Measurements from ENCODE around the gene JADE2. TPM values are rescaled to one million over a fixed set of nuclear protein-coding genes. Genes with fewer than 3 reads are reported as not detected.

JADE2 gene
- total RNA-seq, 2 donors from 2014 or later = 37.5 to 47.6 TPM

DNA sequence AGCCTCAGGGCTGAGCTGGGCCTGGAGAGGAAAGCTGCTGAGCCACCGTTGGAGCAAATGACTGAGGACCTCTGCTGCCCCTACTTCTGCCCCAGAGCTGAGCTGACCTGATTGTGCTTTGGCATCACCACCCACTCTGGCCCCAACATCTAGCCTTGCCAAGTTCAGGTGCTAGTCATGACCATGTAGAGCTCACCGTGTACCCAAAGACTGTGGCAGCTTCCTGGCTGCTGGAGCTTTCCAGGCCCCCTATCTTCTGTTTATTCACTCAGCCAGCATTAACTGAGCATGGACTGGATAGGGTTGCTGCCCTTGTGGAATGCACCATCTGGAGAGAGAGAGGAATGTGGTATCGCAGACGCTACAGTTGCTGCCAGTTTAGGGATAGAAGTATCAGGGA lies 49.1 kb downstream of the JADE2 start:
- Histone ChIP-seq H3K27ac (peak overlapping the region; percentile 68 to 76), H3K27me3 (no peaks in the 10 kb centered on the region), H3K4me1 (peaks cover 0 to 54% of the 10 kb centered on the region in 2 donors), H3K36me3 (peaks cover 72% of the 10 kb centered on the region), H3K9me3 (no peaks in the 10 kb centered on the region), H3K4me3 (no peak overlapping the region)
- DNase-seq (ENCODE audit: low spot score) = no peak
- TF ChIP-seq, protein P1, sequence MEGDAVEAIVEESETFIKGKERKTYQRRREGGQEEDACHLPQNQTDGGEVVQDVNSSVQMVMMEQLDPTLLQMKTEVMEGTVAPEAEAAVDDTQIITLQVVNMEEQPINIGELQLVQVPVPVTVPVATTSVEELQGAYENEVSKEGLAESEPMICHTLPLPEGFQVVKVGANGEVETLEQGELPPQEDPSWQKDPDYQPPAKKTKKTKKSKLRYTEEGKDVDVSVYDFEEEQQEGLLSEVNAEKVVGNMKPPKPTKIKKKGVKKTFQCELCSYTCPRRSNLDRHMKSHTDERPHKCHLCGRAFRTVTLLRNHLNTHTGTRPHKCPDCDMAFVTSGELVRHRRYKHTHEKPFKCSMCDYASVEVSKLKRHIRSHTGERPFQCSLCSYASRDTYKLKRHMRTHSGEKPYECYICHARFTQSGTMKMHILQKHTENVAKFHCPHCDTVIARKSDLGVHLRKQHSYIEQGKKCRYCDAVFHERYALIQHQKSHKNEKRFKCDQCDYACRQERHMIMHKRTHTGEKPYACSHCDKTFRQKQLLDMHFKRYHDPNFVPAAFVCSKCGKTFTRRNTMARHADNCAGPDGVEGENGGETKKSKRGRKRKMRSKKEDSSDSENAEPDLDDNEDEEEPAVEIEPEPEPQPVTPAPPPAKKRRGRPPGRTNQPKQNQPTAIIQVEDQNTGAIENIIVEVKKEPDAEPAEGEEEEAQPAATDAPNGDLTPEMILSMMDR (IDR thresholded peaks at IDR 0.05) = no peak

DNA sequence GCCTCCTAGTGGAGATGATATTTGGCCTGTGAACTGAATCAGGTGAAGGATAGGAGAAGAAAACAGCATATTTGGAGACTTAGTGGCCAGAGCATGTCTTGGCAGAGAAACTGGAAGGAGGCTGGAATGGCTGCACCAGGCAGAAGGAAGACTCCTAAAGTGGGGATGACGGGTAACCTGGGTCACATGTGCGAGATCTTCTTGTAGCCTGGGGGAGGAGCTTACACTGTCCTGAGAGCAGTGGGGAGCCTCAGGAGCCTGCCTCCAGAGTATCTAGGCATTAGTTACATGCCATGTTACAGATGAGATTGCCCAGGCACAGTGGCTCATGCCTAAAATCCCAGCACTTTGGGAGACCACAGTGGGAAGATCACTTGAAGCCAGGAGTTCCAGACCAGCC lies 49.8 kb downstream of the JADE2 start:
- TF ChIP-seq, protein P1 (IDR thresholded peaks at IDR 0.05) = no peak
- peaks cover 0 to 46% of the 10 kb centered on the region in 2 donors for H3K4me1 ChIP-seq
- no peaks in the 10 kb centered on the region for H3K9me3 ChIP-seq
- H3K27me3 ChIP-seq = no peaks in the 10 kb centered on the region
- H3K4me3 ChIP-seq = no peak overlapping the region
- peaks cover 78% of the 10 kb centered on the region for H3K36me3 ChIP-seq
- no peak for DNase-seq (ENCODE audit: low spot score)
- H3K27ac ChIP-seq = peak overlapping the region; percentile 68 to 76

DNA sequence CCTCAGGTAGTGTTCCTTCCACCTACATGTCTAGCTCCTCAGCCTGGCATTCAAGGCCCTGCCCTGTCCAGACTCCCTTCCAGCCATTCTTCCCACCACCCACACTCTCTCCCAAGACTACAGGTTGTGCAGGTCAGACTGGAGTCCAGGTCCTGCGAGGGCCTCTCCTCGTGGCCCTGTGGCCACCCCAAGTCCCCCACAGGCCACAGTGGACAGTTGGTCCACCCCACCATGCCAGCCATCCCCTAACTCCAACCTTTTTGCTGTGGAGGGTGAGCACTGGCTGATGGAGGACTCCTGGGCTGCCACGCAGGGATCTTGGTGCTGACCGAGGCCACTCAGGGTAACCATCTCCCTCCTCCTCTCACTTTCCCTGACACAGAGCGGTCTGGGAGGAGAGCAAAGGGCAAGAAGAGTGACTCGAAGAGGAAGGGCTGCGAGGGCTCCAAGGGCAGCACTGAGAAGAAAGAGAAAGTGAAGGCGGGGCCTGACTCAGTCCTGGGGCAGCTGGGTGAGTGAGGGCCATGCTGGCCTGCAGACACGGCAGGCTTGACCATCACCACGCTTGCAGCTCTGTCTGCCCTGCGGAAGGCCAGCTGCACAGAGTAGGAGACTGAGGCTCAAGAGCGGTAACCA lies 51.0 kb downstream of the JADE2 start:
- Histone ChIP-seq H3K4me1 (peaks cover 0 to 41% of the 10 kb centered on the region in 2 donors), H3K36me3 (peaks cover 78% of the 10 kb centered on the region), H3K27ac (peak overlapping the region in 1 of 2 donors; percentile 76), H3K9me3 (no peaks in the 10 kb centered on the region), H3K4me3 (no peak overlapping the region), H3K27me3 (no peaks in the 10 kb centered on the region)
- TF ChIP-seq, protein P1 (IDR thresholded peaks at IDR 0.05) = no peak
- DNase-seq (ENCODE audit: low spot score) = no peak

DNA sequence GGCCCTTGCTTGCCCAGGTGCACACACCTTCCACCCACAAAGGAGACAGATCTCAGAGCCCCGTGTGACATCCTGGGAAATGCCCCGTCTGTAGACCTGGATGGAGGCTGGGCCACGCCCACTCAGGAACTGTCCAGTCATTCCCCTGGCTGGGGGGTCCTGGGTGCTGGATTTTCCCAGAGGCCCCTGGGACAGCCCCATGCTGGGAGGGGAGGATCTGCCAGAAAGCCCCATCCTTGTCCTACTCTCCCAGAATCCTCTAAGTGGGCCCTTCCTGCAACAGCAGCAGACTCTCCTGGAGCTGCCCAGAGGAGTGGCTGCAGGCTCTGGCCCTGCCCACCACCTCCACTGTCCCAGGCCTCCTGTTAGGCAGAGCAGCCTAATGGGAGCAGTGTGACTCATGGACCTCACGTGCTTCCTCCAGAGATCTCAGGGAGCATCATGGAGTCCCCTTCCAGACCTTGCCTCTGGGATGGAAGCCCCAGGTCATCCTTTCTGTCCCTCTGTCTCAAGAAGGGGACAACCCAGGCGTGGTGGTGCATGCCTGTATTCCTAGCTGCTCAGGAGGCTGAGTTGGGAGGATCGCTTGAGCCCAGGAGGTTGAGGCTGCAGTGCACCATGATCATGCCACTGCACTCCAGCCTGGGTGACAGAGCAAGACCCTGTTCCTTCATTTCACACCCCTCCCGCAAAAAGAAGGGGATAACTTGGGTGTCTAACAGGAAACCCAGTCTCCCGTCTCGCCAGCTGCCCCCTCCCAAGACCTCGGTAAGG lies 51.7 kb downstream of the JADE2 start:
- H3K27me3 ChIP-seq = no peaks in the 10 kb centered on the region
- TF ChIP-seq, protein P1 (IDR thresholded peaks at IDR 0.05) = no peak
- H3K27ac ChIP-seq = peak overlapping the region; percentile 29 to 76
- DNase-seq (ENCODE audit: low spot score) = no peak
- H3K36me3 ChIP-seq = peaks cover 71% of the 10 kb centered on the region
- H3K4me3 ChIP-seq = no peak overlapping the region
- peaks cover 0 to 45% of the 10 kb centered on the region in 2 donors for H3K4me1 ChIP-seq
- H3K9me3 ChIP-seq = no peaks in the 10 kb centered on the region

DNA sequence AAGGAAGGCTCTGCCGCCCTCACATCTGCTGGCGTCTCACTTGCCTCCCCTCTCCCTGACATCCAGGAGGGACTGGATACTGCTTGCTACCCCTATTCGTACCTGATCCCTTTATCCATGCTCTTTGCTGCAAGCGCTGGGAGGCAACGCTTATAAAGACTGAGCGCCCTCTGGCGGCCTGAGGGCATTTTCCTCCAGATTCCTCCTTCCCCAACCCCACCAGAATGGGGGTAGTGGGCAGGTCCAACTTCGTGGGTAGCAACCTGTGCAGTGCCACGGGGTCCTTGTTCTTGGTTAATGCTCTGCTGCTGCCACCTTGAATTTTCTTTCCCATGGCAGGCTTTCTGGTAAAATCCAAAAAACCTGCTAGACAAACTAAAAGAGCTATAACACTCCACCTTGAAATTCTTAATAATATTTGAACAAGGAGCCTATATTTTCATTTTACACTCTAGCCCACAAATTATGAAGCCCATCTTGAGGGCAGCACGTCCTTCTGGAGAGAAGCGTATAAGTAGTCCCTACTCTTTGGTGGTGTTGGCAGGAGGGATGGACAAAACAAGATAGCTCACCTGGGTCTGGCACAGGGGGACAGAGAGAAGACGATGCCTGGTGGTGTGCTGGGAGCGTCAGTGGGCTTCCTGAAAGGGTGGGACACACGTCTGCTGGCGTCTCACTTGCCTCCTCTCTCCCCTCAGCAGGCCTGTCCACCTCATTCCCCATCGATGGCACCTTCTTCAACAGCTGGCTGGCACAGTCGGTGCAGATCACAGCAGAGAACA lies 52.5 kb downstream of the JADE2 start:
- H3K27ac ChIP-seq = peak overlapping the region; percentile 21 to 29
- H3K4me1 ChIP-seq = peaks cover 0 to 48% of the 10 kb centered on the region in 2 donors
- no peak overlapping the region for H3K4me3 ChIP-seq
- TF ChIP-seq, protein P1 (IDR thresholded peaks at IDR 0.05) = peak; percentile 73 to 88
- peak; percentile 85 for DNase-seq (ENCODE audit: low spot score)
- H3K36me3 ChIP-seq = peaks cover 64% of the 10 kb centered on the region
- no peaks in the 10 kb centered on the region for H3K9me3 ChIP-seq
- no peaks in the 10 kb centered on the region for H3K27me3 ChIP-seq
